K562 (cell line): ENCODE results near the gene PAQR8. TPM values are rescaled to one million over a fixed set of nuclear protein-coding genes. Genes with fewer than 3 reads are reported as not detected.
A peak's percentile ranks its signal among the peaks of the same experiment; 100 is the strongest.

Experiments
- EP300 ChIP-seq: IDR thresholded peaks from 2 replicates; pipeline ENCODE4 v1.6.1; 2012; ENCODE audit warnings: low read length, improper control_type of control experiment
- ILF3 ChIP-seq: fragments of 450-650 bp; IDR thresholded peaks from 2 replicates; pipeline ENCODE4 v1.6.1; 2018; ENCODE audit warnings: antibody characterized with exemption, mild to moderate bottlenecking, moderate library complexity, borderline replicate concordance
- KDM4B ChIP-seq, 2 experiments: fragments of 450-650 bp in 1 of 2; sonication (generic) in 1 of 2; IDR thresholded peaks; 2 replicates each; pipeline ENCODE4 v1.6.1; 2016 to 2017; ENCODE audit warnings: borderline replicate concordance in 2 of 2, antibody characterized with exemption in 1 of 2, low read depth in 1 of 2, mild to moderate bottlenecking in 1 of 2
- KHSRP ChIP-seq: fragments of 450-650 bp; IDR thresholded peaks from 2 replicates; pipeline ENCODE4 v1.6.1; 2017
- MEF2A ChIP-seq: IDR thresholded peaks from 2 replicates; pipeline ENCODE4 v1.6.1; 2011; ENCODE audit warnings: low read depth, mild to moderate bottlenecking, low read length, moderate library complexity; ENCODE audit not compliant: control insufficient read depth
- MTA2 ChIP-seq: fragments of 450-650 bp; IDR thresholded peaks from 2 replicates; pipeline ENCODE4 v1.6.1; 2016; ENCODE audit warnings: low read depth
- PHF21A ChIP-seq: fragments of 450-650 bp; IDR thresholded peaks from 2 replicates; pipeline ENCODE4 v1.6.1; 2017; ENCODE audit warnings: low read depth, borderline replicate concordance
- POLR2AphosphoS2 ChIP-seq: IDR thresholded peaks from 2 replicates; pipeline ENCODE4 v1.6.1; 2012; ENCODE audit warnings: low read length, improper control_type of control experiment
- RBM17 ChIP-seq: fragments of 200-400 bp; formaldehyde crosslinking; IDR thresholded peaks from 2 replicates; pipeline ENCODE4 v1.6.1; 2017; ENCODE audit warnings: low read depth, mild to moderate bottlenecking, low read length, borderline replicate concordance
- RBM25 ChIP-seq: fragments of 200-400 bp; formaldehyde crosslinking; IDR thresholded peaks from 2 replicates; pipeline ENCODE4 v1.6.1; 2018; ENCODE audit warnings: low read length, low read depth, moderate library complexity; ENCODE audit not compliant: severe bottlenecking
- SETDB1 ChIP-seq: IDR thresholded peaks from one replicate; pipeline ENCODE4 v1.6.1; 2012; ENCODE audit warnings: low read length, control low read depth, inconsistent platforms
- SMC3 ChIP-seq: conservative IDR thresholded peaks from 2 replicates; pipeline ENCODE4 v1.6.1; 2011; ENCODE audit warnings: low read depth, low read length, improper control_type of control experiment; ENCODE audit not compliant: insufficient read depth
- ZC3H11A ChIP-seq: IDR thresholded peaks from 2 replicates; pipeline ENCODE4 v1.6.1; 2012; ENCODE audit warnings: low read depth, low read length, improper control_type of control experiment
- ZFX ChIP-seq: sonication (generic); formaldehyde crosslinking; IDR thresholded peaks from 2 replicates; pipeline ENCODE4 v1.8.0; 2022; ENCODE audit warnings: mild to moderate bottlenecking, missing genetic modification reagents, moderate library complexity
- ZNF217 ChIP-seq: sonication (generic); formaldehyde crosslinking; IDR thresholded peaks from 2 replicates; pipeline ENCODE4 v1.8.0; 2022; ENCODE audit warnings: mild to moderate bottlenecking, missing genetic modification reagents
- ZNF224 ChIP-seq: sonication (generic); formaldehyde crosslinking; IDR thresholded peaks from 2 replicates; pipeline ENCODE4 v1.8.0; 2022; ENCODE audit warnings: mild to moderate bottlenecking, missing genetic modification reagents
- ZNF316 ChIP-seq: fragments of 450-650 bp; IDR thresholded peaks from 2 replicates; pipeline ENCODE4 v1.6.1; 2016
- ZNF384 ChIP-seq: IDR thresholded peaks from 2 replicates; pipeline ENCODE4 v1.6.1; 2012; ENCODE audit warnings: low read depth, low read length, improper control_type of control experiment
- polyA plus RNA-seq, 8 experiments: library from polyadenylated mRNA; depleted of rRNA in 4 of 8; stranded (reverse) in 5 of 8; unstranded in 3 of 8; fragments of >200 nt; fragmentation: Nextera tagmentation in 2 of 8; fragmentation: Illumina TruSeq in 1 of 8; extraction: Ambion mirVana in 2 of 8; extraction: Trizol in 1 of 8; gene quantifications; 2 replicates each; pipeline versions ENCODE4 v1.2.1 to v1.2.3, GENCODE V29; 2011 to 2014; ENCODE audit warnings: inconsistent platforms in 1 of 8, missing spikeins in 1 of 8
- total RNA-seq, 7 experiments: library from RNA; depleted of rRNA in 6 of 7; stranded (reverse); fragments of >200 nt in 6 of 7; fragmentation: Illumina TruSeq in 2 of 7; extraction: Trizol in 2 of 7; gene quantifications; 2 replicates each; pipeline versions ENCODE4 v1.2.1 to v1.2.3, GENCODE V29; 2011 to 2021; ENCODE audit warnings: low replicate concordance in 1 of 7
- TF ChIP-seq, protein P1 (sequence below): fragments of 450-650 bp; IDR thresholded peaks from 2 replicates; pipeline ENCODE4 v1.6.1; 2017; ENCODE audit warnings: antibody characterized with exemption, mild to moderate bottlenecking

The PAQR8 gene
- total and polyA plus RNA-seq, 9 of the 15 experiments (the other 6 are each of a cell fraction or from before 2014, with no cell fraction given) = 1.4 to 10.2 (median 3.5) TPM

DNA sequence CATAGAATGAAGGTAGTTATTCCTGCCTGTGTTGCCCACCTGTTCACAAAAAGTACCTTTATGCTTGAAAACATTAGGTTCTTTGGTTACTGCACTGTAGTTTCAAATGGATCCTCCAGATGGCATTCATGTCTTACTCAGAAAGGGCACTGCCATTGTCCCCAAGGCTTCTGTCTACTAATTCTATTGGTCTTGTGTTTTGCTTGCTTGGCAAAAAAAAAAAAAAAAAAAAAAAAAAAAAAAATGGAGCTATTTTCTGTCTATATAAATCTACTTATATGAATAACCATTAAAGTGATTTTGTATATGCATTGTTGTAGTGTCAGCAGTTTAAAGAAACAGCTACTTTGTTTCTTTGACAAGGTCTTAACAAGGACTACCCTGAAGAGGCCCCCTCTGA is 45.5 kb downstream of the PAQR8 start (continued):
- no peak for TF ChIP-seq KDM4B (IDR thresholded peaks at IDR 0.05; ENCODE audit: borderline replicate concordance in 2 of 2, low read depth in 1 of 2)
- TF ChIP-seq ZFX (CRISPR knock-in tag) = no peak
- no peak for TF ChIP-seq RBM17
- TF ChIP-seq ZC3H11A = no peak
- TF ChIP-seq EP300 = no peak
- no peak for TF ChIP-seq RBM25
- TF ChIP-seq MEF2A = no peak
- TF ChIP-seq PHF21A = no peak
- peak; percentile 77 for TF ChIP-seq SMC3
- no peak for TF ChIP-seq ILF3
- TF ChIP-seq, protein P1, sequence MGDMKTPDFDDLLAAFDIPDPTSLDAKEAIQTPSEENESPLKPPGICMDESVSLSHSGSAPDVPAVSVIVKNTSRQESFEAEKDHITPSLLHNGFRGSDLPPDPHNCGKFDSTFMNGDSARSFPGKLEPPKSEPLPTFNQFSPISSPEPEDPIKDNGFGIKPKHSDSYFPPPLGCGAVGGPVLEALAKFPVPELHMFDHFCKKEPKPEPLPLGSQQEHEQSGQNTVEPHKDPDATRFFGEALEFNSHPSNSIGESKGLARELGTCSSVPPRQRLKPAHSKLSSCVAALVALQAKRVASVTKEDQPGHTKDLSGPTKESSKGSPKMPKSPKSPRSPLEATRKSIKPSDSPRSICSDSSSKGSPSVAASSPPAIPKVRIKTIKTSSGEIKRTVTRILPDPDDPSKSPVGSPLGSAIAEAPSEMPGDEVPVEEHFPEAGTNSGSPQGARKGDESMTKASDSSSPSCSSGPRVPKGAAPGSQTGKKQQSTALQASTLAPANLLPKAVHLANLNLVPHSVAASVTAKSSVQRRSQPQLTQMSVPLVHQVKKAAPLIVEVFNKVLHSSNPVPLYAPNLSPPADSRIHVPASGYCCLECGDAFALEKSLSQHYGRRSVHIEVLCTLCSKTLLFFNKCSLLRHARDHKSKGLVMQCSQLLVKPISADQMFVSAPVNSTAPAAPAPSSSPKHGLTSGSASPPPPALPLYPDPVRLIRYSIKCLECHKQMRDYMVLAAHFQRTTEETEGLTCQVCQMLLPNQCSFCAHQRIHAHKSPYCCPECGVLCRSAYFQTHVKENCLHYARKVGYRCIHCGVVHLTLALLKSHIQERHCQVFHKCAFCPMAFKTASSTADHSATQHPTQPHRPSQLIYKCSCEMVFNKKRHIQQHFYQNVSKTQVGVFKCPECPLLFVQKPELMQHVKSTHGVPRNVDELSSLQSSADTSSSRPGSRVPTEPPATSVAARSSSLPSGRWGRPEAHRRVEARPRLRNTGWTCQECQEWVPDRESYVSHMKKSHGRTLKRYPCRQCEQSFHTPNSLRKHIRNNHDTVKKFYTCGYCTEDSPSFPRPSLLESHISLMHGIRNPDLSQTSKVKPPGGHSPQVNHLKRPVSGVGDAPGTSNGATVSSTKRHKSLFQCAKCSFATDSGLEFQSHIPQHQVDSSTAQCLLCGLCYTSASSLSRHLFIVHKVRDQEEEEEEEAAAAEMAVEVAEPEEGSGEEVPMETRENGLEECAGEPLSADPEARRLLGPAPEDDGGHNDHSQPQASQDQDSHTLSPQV = no peak
- TF ChIP-seq MTA2 = no peak
- TF ChIP-seq POLR2AphosphoS2 = no peak
- no peak for TF ChIP-seq ZNF217 (CRISPR knock-in tag)
- no peak for TF ChIP-seq ZNF224 (CRISPR knock-in tag)
- no peak for TF ChIP-seq KHSRP
- no peak for TF ChIP-seq SETDB1
- 0 out of 2 replicates have a peak, but pooled peaks have one; percentile 50 for TF ChIP-seq ZNF384
- TF ChIP-seq ZNF316 = peak; percentile 74
